ENCODE results near the gene MRI1.

GRCh38 chr19:13821292-13821691, 57.0 kb downstream of the MRI1 start:
- TF ChIP-seq POLR2AphosphoS5 (IDR thresholded peaks at IDR 0.05; ENCODE audit: low read depth) (no peak), CTCF (conservative IDR thresholded peaks at IDR 0.05; ENCODE audit: low read depth in 2 of 2) (no peak), CREB1 (CRISPR knock-in tag; IDR thresholded peaks at IDR 0.05; ENCODE audit: low read depth) (no peak)

Measured in GM23338 (cell line).